Measurements from ENCODE around the gene C12orf42. TPM values are rescaled to one million over a fixed set of nuclear protein-coding genes. Genes with fewer than 3 reads are reported as not detected.

Gene C12orf42
- total and polyA plus RNA-seq, 2 donors from 2014 or later, result 0.94 TPM; not detected in 1

- FAIRE-seq, result no peak
- no peak overlapping the region for H3K4me3 ChIP-seq (ENCODE audit: low read length in 3 of 3)
- H3K9me3 ChIP-seq (ENCODE audit: control insufficient read depth in 2 of 3, insufficient read depth in 1 of 3, low read length in 3 of 3), result no peaks in the 10 kb centered on the region
- TF ChIP-seq CTCF (IDR thresholded peaks at IDR 0.05; ENCODE audit: borderline replicate concordance, extremely low read depth, insufficient read depth), result peak; percentile 46
- H3K4me1 ChIP-seq (ENCODE audit: control insufficient read depth in 2 of 3, insufficient read depth in 2 of 3, low read depth in 1 of 3, low read length in 3 of 3), result no peaks in the 10 kb centered on the region
- no peaks in the 10 kb centered on the region for H3K36me3 ChIP-seq (ENCODE audit: control insufficient read depth in 2 of 3, insufficient read depth in 3 of 3, low read length in 3 of 3)
- H3K27ac ChIP-seq (ENCODE audit: low read depth in 2 of 2, low read length in 2 of 2), result no peak overlapping the region
- DNase-seq, result no peak
- no peak overlapping the region for H3K9ac ChIP-seq (ENCODE audit: low read length in 3 of 3)
- intact Hi-C loops (cut with DNase I), result no loop called here
- no peaks in the 10 kb centered on the region for H3K27me3 ChIP-seq (ENCODE audit: control insufficient read depth, insufficient read depth, low read length)
These were observed 8.0 kb upstream of the C12orf42 start for GRCh38 chr12:103503546-103504480.

- no peaks in the 10 kb centered on the region for H3K4me1 ChIP-seq (ENCODE audit: control insufficient read depth in 2 of 3, insufficient read depth in 2 of 3, low read depth in 1 of 3, low read length in 3 of 3)
- H3K36me3 ChIP-seq (ENCODE audit: control insufficient read depth in 2 of 3, insufficient read depth in 3 of 3, low read length in 3 of 3), result no peaks in the 10 kb centered on the region
- no peak overlapping the region for H3K9ac ChIP-seq (ENCODE audit: low read length in 3 of 3)
- no peak overlapping the region for H3K4me3 ChIP-seq (ENCODE audit: low read length in 3 of 3)
- FAIRE-seq (no peak), DNase-seq (no peak)
- no peaks in the 10 kb centered on the region for H3K9me3 ChIP-seq (ENCODE audit: control insufficient read depth in 2 of 3, insufficient read depth in 1 of 3, low read length in 3 of 3)
- H3K27me3 ChIP-seq (ENCODE audit: control insufficient read depth, insufficient read depth, low read length), result no peaks in the 10 kb centered on the region
- no peak for TF ChIP-seq CTCF (IDR thresholded peaks at IDR 0.05; ENCODE audit: borderline replicate concordance, extremely low read depth, insufficient read depth)
- intact Hi-C loops (cut with DNase I), result no loop called here
- H3K27ac ChIP-seq (ENCODE audit: low read depth in 2 of 2, low read length in 2 of 2), result no peak overlapping the region
These were observed 5.7 kb upstream of the C12orf42 start for GRCh38 chr12:103501447-103501846.

- DNase-seq (no peak), FAIRE-seq (no peak)
- intact Hi-C loops (cut with DNase I), result no loop called here
These were observed 3.8 kb upstream of the C12orf42 start for GRCh38 chr12:103499571-103499970.

More at GRCh38 chr12:103499571-103499970, 3.8 kb upstream of the C12orf42 start:
- H3K4me1 ChIP-seq (ENCODE audit: control insufficient read depth in 2 of 3, insufficient read depth in 2 of 3, low read depth in 1 of 3, low read length in 3 of 3), result no peaks in the 10 kb centered on the region
- no peak overlapping the region for H3K4me3 ChIP-seq (ENCODE audit: low read length in 3 of 3)
- H3K9me3 ChIP-seq (ENCODE audit: control insufficient read depth in 2 of 3, insufficient read depth in 1 of 3, low read length in 3 of 3), result no peaks in the 10 kb centered on the region
- H3K36me3 ChIP-seq (ENCODE audit: control insufficient read depth in 2 of 3, insufficient read depth in 3 of 3, low read length in 3 of 3), result no peaks in the 10 kb centered on the region
- no peak for TF ChIP-seq CTCF (IDR thresholded peaks at IDR 0.05; ENCODE audit: borderline replicate concordance, extremely low read depth, insufficient read depth)
- H3K9ac ChIP-seq (ENCODE audit: low read length in 3 of 3), result no peak overlapping the region
- H3K27ac ChIP-seq (ENCODE audit: low read depth in 2 of 2, low read length in 2 of 2), result no peak overlapping the region
- H3K27me3 ChIP-seq (ENCODE audit: control insufficient read depth, insufficient read depth, low read length), result peaks cover 3% of the 10 kb centered on the region

All from kidney (tissue), 14 donors.